22Rv1 (cell line): ENCODE data around the gene FGD2.

Experiments used
- CTCF ChIP-seq: fragments of 450-650 bp; IDR thresholded peaks from 2 replicates; pipeline ENCODE4 v1.5.1; 2017; ENCODE audit warnings: mild to moderate bottlenecking
- ZFX ChIP-seq: fragments of 450-650 bp; IDR thresholded peaks from 2 replicates; pipeline ENCODE4 v1.6.1; 2017; ENCODE audit warnings: antibody characterized with exemption, borderline replicate concordance

GRCh38 chr6:37059344-37060194, 54.1 kb downstream of the FGD2 start:
- TF ChIP-seq CTCF (no peak), ZFX (no peak)
